H9 (cell line): ENCODE results near the gene TMOD1. TPM values are rescaled to one million over a fixed set of nuclear protein-coding genes. Genes with fewer than 3 reads are reported as not detected.

Experiments
- DNase-seq: peaks from one replicate; pipeline ENCODE4 v3.0.0-alpha.2; 2017
- H2AFZ ChIP-seq: one replicate; pipeline ENCODE4 v1.6.1; 2013; ENCODE audit warnings: mild to moderate bottlenecking, low read length, control low read depth, moderate library complexity
- H2AK5ac ChIP-seq: 2 replicates; pipeline ENCODE4 v1.6.1; 2013; ENCODE audit warnings: low read length, control low read depth, mixed read lengths; ENCODE audit not compliant: insufficient read length
- H2BK120ac ChIP-seq: one replicate; pipeline ENCODE4 v1.6.1; 2013; ENCODE audit warnings: low read depth, mild to moderate bottlenecking, low read length, control low read depth, inconsistent platforms; ENCODE audit not compliant: poor library complexity, severe bottlenecking
- H2BK12ac ChIP-seq: 2 replicates; pipeline ENCODE4 v1.6.1; 2013; ENCODE audit warnings: low read length, control low read depth, mixed read lengths, low read depth; ENCODE audit not compliant: insufficient read length
- H2BK15ac ChIP-seq: 2 replicates; pipeline ENCODE4 v1.6.1; 2013; ENCODE audit warnings: low read depth, low read length, control low read depth
- H2BK20ac ChIP-seq: one replicate; pipeline ENCODE4 v1.6.1; 2013; ENCODE audit warnings: low read depth, mild to moderate bottlenecking, low read length, control low read depth, inconsistent platforms; ENCODE audit not compliant: poor library complexity, severe bottlenecking
- H2BK5ac ChIP-seq: 2 replicates; pipeline ENCODE4 v1.6.1; 2013; ENCODE audit warnings: low read length, control low read depth, mixed read lengths; ENCODE audit not compliant: insufficient read length
- H3K14ac ChIP-seq: 2 replicates; pipeline ENCODE4 v1.6.1; 2013; ENCODE audit warnings: low read length, control low read depth; ENCODE audit not compliant: insufficient read depth
- H3K18ac ChIP-seq: 2 replicates; pipeline ENCODE4 v1.6.1; 2013; ENCODE audit warnings: low read depth, mild to moderate bottlenecking, mixed read lengths, low read length, control low read depth; ENCODE audit not compliant: insufficient read length
- H3K23ac ChIP-seq: 2 replicates; pipeline ENCODE4 v1.6.1; 2013; ENCODE audit warnings: low read length, control low read depth, mixed read lengths, low read depth; ENCODE audit not compliant: insufficient read length
- H3K23me2 ChIP-seq: 2 replicates; pipeline ENCODE4 v1.6.1; 2013; ENCODE audit warnings: low read depth, mild to moderate bottlenecking, mixed read lengths, low read length, control low read depth; ENCODE audit not compliant: insufficient read length, poor library complexity, severe bottlenecking
- H3K27ac ChIP-seq: 2 replicates; pipeline ENCODE4 v1.5.1; 2013; ENCODE audit warnings: low read length, control low read depth, mixed read lengths, low read depth; ENCODE audit not compliant: insufficient read length
- H3K27me3 ChIP-seq: 2 replicates; pipeline ENCODE4 v1.6.1; 2013; ENCODE audit warnings: low read length, control low read depth, inconsistent platforms; ENCODE audit not compliant: insufficient read depth
- H3K4ac ChIP-seq: 2 replicates; pipeline ENCODE4 v1.6.1; 2013; ENCODE audit warnings: low read depth, mild to moderate bottlenecking, control low read depth, inconsistent platforms, low read length, moderate library complexity
- H3K4me1 ChIP-seq: 2 replicates; pipeline ENCODE4 v1.6.1; 2013; ENCODE audit warnings: low read length, control low read depth, inconsistent platforms; ENCODE audit not compliant: insufficient read depth
- H3K4me2 ChIP-seq: 2 replicates; pipeline ENCODE4 v1.6.1; 2013; ENCODE audit warnings: low read length, control low read depth, mixed read lengths; ENCODE audit not compliant: insufficient read length, insufficient read depth
- H3K56ac ChIP-seq: 2 replicates; pipeline ENCODE4 v1.6.1; 2013; ENCODE audit warnings: low read depth, mild to moderate bottlenecking, mixed read lengths, low read length, control low read depth; ENCODE audit not compliant: insufficient read length
- H3K79me1 ChIP-seq: 2 replicates; pipeline ENCODE4 v1.6.1; 2013; ENCODE audit warnings: low read depth, mild to moderate bottlenecking, moderate library complexity, low read length, control low read depth, inconsistent platforms; ENCODE audit not compliant: insufficient read depth, poor library complexity, severe bottlenecking
- H3K79me2 ChIP-seq: 2 replicates; pipeline ENCODE4 v1.6.1; 2013; ENCODE audit warnings: low read length, control low read depth, inconsistent platforms; ENCODE audit not compliant: insufficient read depth
- H3K9ac ChIP-seq: 2 replicates; pipeline ENCODE4 v1.6.1; 2013; ENCODE audit warnings: low read length, control low read depth, mixed read lengths; ENCODE audit not compliant: insufficient read length; ENCODE audit errors: extremely low read depth
- H3K9me3 ChIP-seq: one replicate; pipeline ENCODE4 v1.6.1; 2013; ENCODE audit warnings: low read depth, low read length, inconsistent platforms; ENCODE audit not compliant: control insufficient read depth
- H3T11ph ChIP-seq: one replicate; pipeline ENCODE4 v1.6.1; 2013; ENCODE audit warnings: mild to moderate bottlenecking, low read length, control low read depth, inconsistent platforms
- H4K20me1 ChIP-seq: one replicate; pipeline ENCODE4 v1.6.1; 2013; ENCODE audit not compliant: control insufficient read depth, insufficient read length, insufficient read depth
- H4K5ac ChIP-seq: 2 replicates; pipeline ENCODE4 v1.6.1; 2013; ENCODE audit warnings: low read depth, mild to moderate bottlenecking, mixed read lengths, low read length, control low read depth; ENCODE audit not compliant: insufficient read length
- H4K8ac ChIP-seq: replicated peaks from 2 replicates; pipeline ENCODE4 v1.6.1; 2013; ENCODE audit warnings: low read length, control low read depth, mixed read lengths, low read depth; ENCODE audit not compliant: insufficient read length
- H4K91ac ChIP-seq: 2 replicates; pipeline ENCODE4 v1.6.1; 2013; ENCODE audit warnings: low read depth, mild to moderate bottlenecking, moderate library complexity, mixed read lengths, low read length, control low read depth; ENCODE audit not compliant: insufficient read length
- H3K27ac Mint-ChIP-seq, 3 experiments: 2 replicates in 2 of 3; 3 replicates in 1 of 3; pipeline ENCODE4 v1.8.0; 2020 to 2021; ENCODE audit warnings: mixed read lengths in 3 of 3, mild to moderate bottlenecking in 1 of 3, moderate library complexity in 1 of 3
- H3K27me3 Mint-ChIP-seq: 2 replicates; pipeline ENCODE4 v1.8.0; 2021; ENCODE audit warnings: low read depth, mild to moderate bottlenecking, moderate library complexity, mixed read lengths
- H3K36me3 Mint-ChIP-seq, 3 experiments: 2 replicates in 2 of 3; 3 replicates in 1 of 3; pipeline ENCODE4 v1.8.0; 2020 to 2021; ENCODE audit warnings: low read depth in 3 of 3, mixed read lengths in 3 of 3; ENCODE audit not compliant: insufficient read depth in 1 of 3
- H3K4me1 Mint-ChIP-seq, 2 experiments: 2 replicates each; pipeline ENCODE4 v1.8.0; 2020; ENCODE audit warnings: mixed read lengths in 2 of 2
- H3K4me3 Mint-ChIP-seq, 2 experiments: 2 replicates in 1 of 2; 3 replicates in 1 of 2; pipeline ENCODE4 v1.8.0; 2020 to 2021; ENCODE audit warnings: mild to moderate bottlenecking in 2 of 2, mixed read lengths in 2 of 2, moderate library complexity in 1 of 2
- H3K9me3 Mint-ChIP-seq, 2 experiments: 2 replicates in 1 of 2; 3 replicates in 1 of 2; pipeline ENCODE4 v1.8.0; 2020; ENCODE audit warnings: mild to moderate bottlenecking in 2 of 2, mixed read lengths in 2 of 2, moderate library complexity in 1 of 2
- WGBS: extraction: QIAGEN DNeasy Blood & Tissue Kit; methylation state at CpG from one replicate; pipeline ENCODE4 v1.1.7; 2013; ENCODE audit warnings: missing lambda C conversion rate, low lambda C conversion rate, mixed read lengths; ENCODE audit not compliant: insufficient read length; ENCODE audit errors: extremely low coverage; 5-methylcytosine and 5-hydroxymethylcytosine counted together
- total RNA-seq: library from RNA; stranded (reverse); gene quantifications from 2 replicates; pipeline ENCODE4 v1.2.1, GENCODE V29; 2021
- TF ChIP-seq, protein P1 (sequence below): fragments of 200-600 bp; sonication (generic); conservative IDR thresholded peaks from 3 replicates; pipeline ENCODE4 v1.8.0; 2021; ENCODE audit warnings: antibody characterized with exemption, mild to moderate bottlenecking

TMOD1 gene
- total RNA-seq, 1 experiment from 2014 or later = 0.98 TPM

DNA sequence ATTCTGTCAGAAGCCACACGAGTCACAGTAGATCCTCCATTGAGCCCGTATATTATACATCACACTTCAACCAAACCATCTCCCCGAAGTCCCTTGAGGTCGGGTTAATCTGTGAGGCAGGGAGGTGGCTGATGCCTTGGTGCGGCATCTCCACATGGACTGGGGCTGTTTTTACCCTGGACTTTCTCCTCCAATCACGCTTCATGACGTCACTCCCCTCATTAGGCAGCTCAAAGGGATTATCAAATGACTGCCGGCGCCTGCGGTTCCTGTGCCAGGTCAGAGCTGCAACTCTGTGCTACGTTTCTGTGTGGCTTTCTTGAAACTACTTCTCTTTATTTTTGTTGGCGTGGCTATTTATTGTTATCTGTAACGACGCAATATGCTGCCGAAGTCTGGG lies 53.7 kb downstream of the TMOD1 start:
- Histone ChIP-seq H2BK5ac (no peak overlapping the region), H4K5ac (no peak overlapping the region), H3K14ac (no peak overlapping the region; the same call in 1 of the 2 replicates), H3K79me1 (no peaks in the 10 kb centered on the region), H2BK12ac (no peak overlapping the region), H3K4ac (no peak overlapping the region), H3K27me3 (no peaks in the 10 kb centered on the region), H3K27ac (no peak overlapping the region), H3K18ac (no peak overlapping the region), H4K8ac (no peak overlapping the region), H3K4me2 (no peak overlapping the region), H3K79me2 (no peaks in the 10 kb centered on the region), H3K23ac (no peak overlapping the region), H2AFZ (no peak overlapping the region), H3K9me3 (no peaks in the 10 kb centered on the region), H2BK120ac (no peak overlapping the region), H3T11ph (no peak overlapping the region), H2AK5ac (no peak overlapping the region), H4K20me1 (no peaks in the 10 kb centered on the region), H3K4me1 (0 out of 2 replicates have a peak, but pooled peaks cover 7% of the 10 kb centered on the region), H4K91ac (no peak overlapping the region), H3K56ac (no peak overlapping the region), H3K23me2 (no peaks in the 10 kb centered on the region), H3K9ac (no peak overlapping the region), H2BK15ac (no peak overlapping the region), H2BK20ac (no peak overlapping the region)
- no CpG with 5 or more reads among the region's 15 CpGs for WGBS
- Mint-ChIP-seq H3K36me3 (no peaks in the 10 kb centered on the region), H3K4me1 (peaks cover 24 to 28% of the 10 kb centered on the region in 2 experiments), H3K4me3 (no peak overlapping the region), H3K9me3 (no peaks in the 10 kb centered on the region), H3K27me3 (peaks cover 3% of the 10 kb centered on the region), H3K27ac (no peak overlapping the region)
- TF ChIP-seq, protein P1, sequence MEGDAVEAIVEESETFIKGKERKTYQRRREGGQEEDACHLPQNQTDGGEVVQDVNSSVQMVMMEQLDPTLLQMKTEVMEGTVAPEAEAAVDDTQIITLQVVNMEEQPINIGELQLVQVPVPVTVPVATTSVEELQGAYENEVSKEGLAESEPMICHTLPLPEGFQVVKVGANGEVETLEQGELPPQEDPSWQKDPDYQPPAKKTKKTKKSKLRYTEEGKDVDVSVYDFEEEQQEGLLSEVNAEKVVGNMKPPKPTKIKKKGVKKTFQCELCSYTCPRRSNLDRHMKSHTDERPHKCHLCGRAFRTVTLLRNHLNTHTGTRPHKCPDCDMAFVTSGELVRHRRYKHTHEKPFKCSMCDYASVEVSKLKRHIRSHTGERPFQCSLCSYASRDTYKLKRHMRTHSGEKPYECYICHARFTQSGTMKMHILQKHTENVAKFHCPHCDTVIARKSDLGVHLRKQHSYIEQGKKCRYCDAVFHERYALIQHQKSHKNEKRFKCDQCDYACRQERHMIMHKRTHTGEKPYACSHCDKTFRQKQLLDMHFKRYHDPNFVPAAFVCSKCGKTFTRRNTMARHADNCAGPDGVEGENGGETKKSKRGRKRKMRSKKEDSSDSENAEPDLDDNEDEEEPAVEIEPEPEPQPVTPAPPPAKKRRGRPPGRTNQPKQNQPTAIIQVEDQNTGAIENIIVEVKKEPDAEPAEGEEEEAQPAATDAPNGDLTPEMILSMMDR = no peak
- DNase-seq = no peak
